ENCODE measurements around the gene PLAGL1.

Gene PLAGL1

GRCh38 chr6:143966312-143966711 lies 41.7 kb downstream of the PLAGL1 start:
- H3K9me3 ChIP-seq (ENCODE audit: severe bottlenecking) = no peaks in the 10 kb centered on the region
- no peak overlapping the region for H3K27ac ChIP-seq (ENCODE audit: poor library complexity, severe bottlenecking)
- ATAC-seq (ENCODE audit: low read depth) = no peak
- peaks cover 1% of the 10 kb centered on the region for H3K27me3 ChIP-seq (ENCODE audit: insufficient read depth, poor library complexity, severe bottlenecking)
- no peak overlapping the region for H3K4me3 ChIP-seq (ENCODE audit: severe bottlenecking)
- no peak for DNase-seq (ENCODE audit: low spot score)
- TF ChIP-seq, protein P1, sequence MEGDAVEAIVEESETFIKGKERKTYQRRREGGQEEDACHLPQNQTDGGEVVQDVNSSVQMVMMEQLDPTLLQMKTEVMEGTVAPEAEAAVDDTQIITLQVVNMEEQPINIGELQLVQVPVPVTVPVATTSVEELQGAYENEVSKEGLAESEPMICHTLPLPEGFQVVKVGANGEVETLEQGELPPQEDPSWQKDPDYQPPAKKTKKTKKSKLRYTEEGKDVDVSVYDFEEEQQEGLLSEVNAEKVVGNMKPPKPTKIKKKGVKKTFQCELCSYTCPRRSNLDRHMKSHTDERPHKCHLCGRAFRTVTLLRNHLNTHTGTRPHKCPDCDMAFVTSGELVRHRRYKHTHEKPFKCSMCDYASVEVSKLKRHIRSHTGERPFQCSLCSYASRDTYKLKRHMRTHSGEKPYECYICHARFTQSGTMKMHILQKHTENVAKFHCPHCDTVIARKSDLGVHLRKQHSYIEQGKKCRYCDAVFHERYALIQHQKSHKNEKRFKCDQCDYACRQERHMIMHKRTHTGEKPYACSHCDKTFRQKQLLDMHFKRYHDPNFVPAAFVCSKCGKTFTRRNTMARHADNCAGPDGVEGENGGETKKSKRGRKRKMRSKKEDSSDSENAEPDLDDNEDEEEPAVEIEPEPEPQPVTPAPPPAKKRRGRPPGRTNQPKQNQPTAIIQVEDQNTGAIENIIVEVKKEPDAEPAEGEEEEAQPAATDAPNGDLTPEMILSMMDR (IDR thresholded peaks at IDR 0.05; ENCODE audit: poor library complexity, severe bottlenecking) = no peak
- H3K36me3 ChIP-seq (ENCODE audit: low read depth) = no peaks in the 10 kb centered on the region
- H3K4me1 ChIP-seq (ENCODE audit: insufficient read depth, poor library complexity, severe bottlenecking) = no peaks in the 10 kb centered on the region

DNA sequence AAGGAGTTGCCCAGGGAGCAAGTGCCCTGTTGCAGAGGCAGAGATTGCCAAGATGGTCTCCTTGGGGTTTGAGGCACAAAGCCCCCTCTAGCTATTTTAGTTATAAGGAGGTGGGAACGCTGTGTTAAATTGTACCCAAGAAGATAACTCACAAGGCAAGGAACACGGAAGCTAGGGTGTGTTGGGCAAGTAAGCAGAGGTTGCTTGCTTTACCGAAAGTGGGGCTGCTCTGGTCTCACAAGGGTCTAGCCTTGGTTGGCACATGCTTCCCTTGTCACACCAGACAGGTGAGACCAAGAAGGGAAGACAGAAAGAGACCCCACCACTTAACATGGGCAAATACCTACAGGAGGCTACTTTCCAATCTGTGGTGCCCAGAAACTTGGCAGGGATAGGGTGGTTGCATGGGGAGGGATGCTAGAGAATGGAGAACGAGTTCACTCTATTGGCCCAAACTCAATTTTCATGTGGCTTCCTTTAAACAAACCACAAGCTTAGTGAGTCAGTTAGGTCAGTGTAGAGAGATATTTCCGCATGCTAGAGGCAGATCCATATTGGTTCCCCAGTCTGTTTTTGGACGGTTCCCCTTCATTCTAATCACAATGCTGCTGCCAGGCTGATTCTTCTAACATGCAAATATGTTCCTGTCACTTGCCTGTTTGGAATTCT lies 42.4 kb downstream of the PLAGL1 start:
- TF ChIP-seq, protein P1 (IDR thresholded peaks at IDR 0.05; ENCODE audit: poor library complexity, severe bottlenecking) = no peak
- no peak for ATAC-seq (ENCODE audit: low read depth)
- H3K4me3 ChIP-seq (ENCODE audit: severe bottlenecking) = no peak overlapping the region

GRCh38 chr6:143964674-143965081 lies 43.4 kb downstream of the PLAGL1 start:
- TF ChIP-seq, protein P1 (IDR thresholded peaks at IDR 0.05; ENCODE audit: poor library complexity, severe bottlenecking) = no peak
- no peaks in the 10 kb centered on the region for H3K36me3 ChIP-seq (ENCODE audit: low read depth)
- no peaks in the 10 kb centered on the region for H3K9me3 ChIP-seq (ENCODE audit: severe bottlenecking)
- no peak overlapping the region for H3K4me3 ChIP-seq (ENCODE audit: severe bottlenecking)
- no peak for DNase-seq (ENCODE audit: low spot score)
- H3K4me1 ChIP-seq (ENCODE audit: insufficient read depth, poor library complexity, severe bottlenecking) = no peaks in the 10 kb centered on the region
- no peaks in the 10 kb centered on the region for H3K27me3 ChIP-seq (ENCODE audit: insufficient read depth, poor library complexity, severe bottlenecking)
- ATAC-seq (ENCODE audit: low read depth) = no peak
- H3K27ac ChIP-seq (ENCODE audit: poor library complexity, severe bottlenecking) = no peak overlapping the region

More for the DNA sequence above, 42.4 kb downstream of the PLAGL1 start:
- Histone ChIP-seq H3K27ac (ENCODE audit: poor library complexity, severe bottlenecking) (no peak overlapping the region), H3K9me3 (ENCODE audit: severe bottlenecking) (no peaks in the 10 kb centered on the region), H3K36me3 (ENCODE audit: low read depth) (no peaks in the 10 kb centered on the region), H3K27me3 (ENCODE audit: insufficient read depth, poor library complexity, severe bottlenecking) (no peaks in the 10 kb centered on the region), H3K4me1 (ENCODE audit: insufficient read depth, poor library complexity, severe bottlenecking) (no peaks in the 10 kb centered on the region)
- DNase-seq (ENCODE audit: low spot score) = no peak

DNA sequence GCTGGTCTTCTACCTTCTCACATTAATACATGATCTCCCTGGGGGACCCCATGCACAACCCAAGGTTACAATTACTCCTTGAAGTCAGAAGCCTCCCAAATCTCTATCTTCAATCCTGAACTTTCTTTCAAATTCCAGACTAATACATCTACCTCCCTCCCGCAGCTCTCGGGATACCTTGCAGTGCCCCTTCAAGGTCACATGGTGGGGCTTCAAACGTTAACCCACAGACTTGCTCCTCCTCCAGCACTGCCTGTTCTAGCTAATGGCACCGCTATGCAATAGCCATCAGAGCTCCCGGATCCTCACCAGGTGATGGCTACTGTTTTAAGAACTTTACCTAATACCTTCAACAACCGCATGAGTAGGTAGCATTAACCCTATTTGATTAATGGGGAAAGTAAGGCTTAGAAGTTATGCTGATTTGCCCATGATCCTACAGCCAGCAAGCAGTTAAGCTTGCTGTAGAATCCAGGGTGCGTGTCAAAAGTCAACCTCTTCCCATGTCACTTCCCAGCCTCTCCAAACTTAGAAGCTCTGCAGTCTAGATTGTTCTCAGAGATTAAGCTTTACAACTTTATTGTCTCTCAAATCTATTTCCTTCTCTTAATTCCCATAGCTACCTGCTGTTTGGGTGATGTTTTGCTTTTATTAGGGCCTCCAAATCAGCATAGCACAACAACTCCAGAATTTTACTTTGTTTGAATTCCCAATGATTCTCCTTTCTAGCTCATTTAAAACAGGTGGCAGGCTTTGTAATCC lies 44.7 kb downstream of the PLAGL1 start:
- Histone ChIP-seq H3K27me3 (ENCODE audit: insufficient read depth, poor library complexity, severe bottlenecking) (no peaks in the 10 kb centered on the region), H3K9me3 (ENCODE audit: severe bottlenecking) (no peaks in the 10 kb centered on the region), H3K27ac (ENCODE audit: poor library complexity, severe bottlenecking) (no peak overlapping the region), H3K36me3 (ENCODE audit: low read depth) (no peaks in the 10 kb centered on the region), H3K4me1 (ENCODE audit: insufficient read depth, poor library complexity, severe bottlenecking) (no peaks in the 10 kb centered on the region), H3K4me3 (ENCODE audit: severe bottlenecking) (no peak overlapping the region)
- ATAC-seq (ENCODE audit: low read depth) (no peak), DNase-seq (ENCODE audit: low spot score) (no peak)
- TF ChIP-seq, protein P1 (IDR thresholded peaks at IDR 0.05; ENCODE audit: poor library complexity, severe bottlenecking) = no peak
